HEK293T (cell line): ENCODE results near the gene DOCK9.

Experiments
- CTCF ChIA-PET: fragments of 350-600 bp; formaldehyde crosslinking; extraction: SDS; loops from one replicate; lab custom pipeline; 2021; ENCODE audit warnings: antibody characterized with exemption, inconsistent platforms; lab: Yijun Ruan, JAX
- POLR2A ChIA-PET: fragments of 350-600 bp; formaldehyde crosslinking; extraction: SDS; loops from one replicate; lab custom pipeline; 2020; ENCODE audit warnings: antibody characterized with exemption, inconsistent platforms; lab: Yijun Ruan, JAX
- DNase-seq: peaks from one replicate; pipeline ENCODE4 v3.0.0; 2012; ENCODE audit warnings: mixed read lengths; ENCODE audit errors: extremely low spot score
- ARNT ChIP-seq: fragments of 450-650 bp; IDR thresholded peaks from 2 replicates; pipeline ENCODE4 v1.6.1; 2017; ENCODE audit warnings: mild to moderate bottlenecking
- BHLHE40 ChIP-seq: fragments of 450-650 bp; IDR thresholded peaks from 2 replicates; pipeline ENCODE4 v1.6.1; 2016; ENCODE audit warnings: mild to moderate bottlenecking, moderate library complexity, borderline replicate concordance
- CTBP1 ChIP-seq: fragments of 450-650 bp; IDR thresholded peaks from 2 replicates; pipeline ENCODE4 v1.6.1; 2016; ENCODE audit warnings: borderline replicate concordance
- ELF4 ChIP-seq: fragments of 450-650 bp; IDR thresholded peaks from 2 replicates; pipeline ENCODE4 v1.6.1; 2017; ENCODE audit warnings: antibody characterized with exemption
- FOXA1 ChIP-seq: fragments of 450-650 bp; IDR thresholded peaks from 2 replicates; pipeline ENCODE4 v1.6.1; 2016; ENCODE audit warnings: mild to moderate bottlenecking
- FOXK2 ChIP-seq: fragments of 450-650 bp; IDR thresholded peaks from 2 replicates; pipeline ENCODE4 v1.6.1; 2016; ENCODE audit warnings: mild to moderate bottlenecking
- FOXM1 ChIP-seq: fragments of 450-650 bp; IDR thresholded peaks from 2 replicates; pipeline ENCODE4 v1.6.1; 2017; ENCODE audit warnings: mild to moderate bottlenecking, borderline replicate concordance
- HDGF ChIP-seq: fragments of 450-650 bp; IDR thresholded peaks from 2 replicates; pipeline ENCODE4 v1.6.1; 2017; ENCODE audit warnings: antibody characterized with exemption, borderline replicate concordance
- L3MBTL2 ChIP-seq: fragments of 450-650 bp; conservative IDR thresholded peaks from 2 replicates; pipeline ENCODE4 v1.6.1; 2016; ENCODE audit warnings: mild to moderate bottlenecking
- LEF1 ChIP-seq: fragments of 450-650 bp; IDR thresholded peaks from 2 replicates; pipeline ENCODE4 v1.6.1; 2017; ENCODE audit warnings: mild to moderate bottlenecking, borderline replicate concordance
- NFRKB ChIP-seq: fragments of 450-650 bp; IDR thresholded peaks from 2 replicates; pipeline ENCODE4 v1.6.1; 2016; ENCODE audit warnings: mild to moderate bottlenecking, moderate library complexity
- SP1 ChIP-seq: fragments of 450-650 bp; IDR thresholded peaks from 2 replicates; pipeline ENCODE4 v1.6.1; 2017
- SUZ12 ChIP-seq: fragments of 450-650 bp; IDR thresholded peaks from 2 replicates; pipeline ENCODE4 v1.6.1; 2016; ENCODE audit warnings: mild to moderate bottlenecking
- TARDBP ChIP-seq: fragments of 450-650 bp; IDR thresholded peaks from 2 replicates; pipeline ENCODE4 v1.6.1; 2016
- ZNF384 ChIP-seq: fragments of 450-650 bp; IDR thresholded peaks from 2 replicates; pipeline ENCODE4 v1.6.1; 2016
- TF ChIP-seq, protein P1 (sequence below): fragments of 450-650 bp; IDR thresholded peaks from 2 replicates; pipeline ENCODE4 v1.6.1; 2016

DOCK9 gene

DNA sequence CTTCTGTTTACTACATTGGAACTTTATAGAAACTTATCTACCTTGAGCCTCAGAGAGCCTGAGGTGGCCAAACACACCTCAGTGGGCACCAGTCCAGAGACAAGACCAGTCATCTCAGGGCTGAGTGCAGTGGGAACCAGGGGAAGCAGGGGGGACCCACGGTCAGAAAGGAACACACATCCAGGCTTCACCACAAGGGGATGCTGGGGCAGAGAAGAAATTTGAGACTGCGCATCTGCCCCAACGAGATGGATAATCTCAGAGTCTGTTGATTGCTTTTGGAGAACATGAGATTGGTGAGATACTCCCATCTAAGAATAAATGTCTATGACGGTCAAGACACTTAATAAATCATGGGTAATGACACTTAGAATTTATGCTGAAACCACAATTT is 98.7 kb downstream of the DOCK9 start:
- no peak for TF ChIP-seq BHLHE40
- TF ChIP-seq, protein P1, sequence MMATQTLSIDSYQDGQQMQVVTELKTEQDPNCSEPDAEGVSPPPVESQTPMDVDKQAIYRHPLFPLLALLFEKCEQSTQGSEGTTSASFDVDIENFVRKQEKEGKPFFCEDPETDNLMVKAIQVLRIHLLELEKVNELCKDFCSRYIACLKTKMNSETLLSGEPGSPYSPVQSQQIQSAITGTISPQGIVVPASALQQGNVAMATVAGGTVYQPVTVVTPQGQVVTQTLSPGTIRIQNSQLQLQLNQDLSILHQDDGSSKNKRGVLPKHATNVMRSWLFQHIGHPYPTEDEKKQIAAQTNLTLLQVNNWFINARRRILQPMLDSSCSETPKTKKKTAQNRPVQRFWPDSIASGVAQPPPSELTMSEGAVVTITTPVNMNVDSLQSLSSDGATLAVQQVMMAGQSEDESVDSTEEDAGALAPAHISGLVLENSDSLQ, result 0 out of 2 replicates have a peak, but pooled peaks have one; percentile 4
- ChIA-PET POLR2A (no interaction called here), CTCF (no interaction called here)
- no peak for DNase-seq

DNA sequence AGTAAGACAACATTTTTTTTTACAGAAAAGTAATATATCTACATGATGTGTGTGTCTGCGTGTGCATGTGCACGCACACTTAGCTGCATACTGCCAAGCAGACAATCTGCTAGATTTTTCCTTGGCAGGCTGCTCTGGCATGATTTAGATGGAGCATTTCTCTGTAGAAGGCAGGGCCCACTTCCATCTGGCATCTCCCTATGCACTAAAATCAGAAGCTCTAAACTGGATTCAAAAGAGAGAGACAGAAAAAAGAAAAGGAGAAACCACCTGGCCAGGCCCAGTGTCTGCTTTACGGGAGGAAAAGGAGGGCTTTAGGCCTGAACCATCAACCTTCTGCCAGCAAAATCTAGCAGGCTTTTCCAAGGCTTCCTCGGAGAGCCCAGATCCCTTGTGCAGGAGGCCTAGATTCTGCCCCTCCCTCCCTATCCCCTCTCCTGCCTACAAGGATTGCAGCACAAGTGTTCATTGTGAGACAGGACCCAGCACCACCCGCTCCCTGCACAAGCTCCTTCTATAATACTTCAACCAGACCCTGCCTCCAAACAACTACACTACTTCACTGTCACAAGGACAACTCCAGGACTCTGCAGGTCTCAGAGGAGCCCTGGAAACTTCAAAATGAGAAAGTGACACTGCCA is 99.3 kb downstream of the DOCK9 start:
- TF ChIP-seq LEF1 (no peak), ELF4 (no peak)
- no peak for DNase-seq
- ChIA-PET POLR2A (no interaction called here), CTCF (no interaction called here)

DNA sequence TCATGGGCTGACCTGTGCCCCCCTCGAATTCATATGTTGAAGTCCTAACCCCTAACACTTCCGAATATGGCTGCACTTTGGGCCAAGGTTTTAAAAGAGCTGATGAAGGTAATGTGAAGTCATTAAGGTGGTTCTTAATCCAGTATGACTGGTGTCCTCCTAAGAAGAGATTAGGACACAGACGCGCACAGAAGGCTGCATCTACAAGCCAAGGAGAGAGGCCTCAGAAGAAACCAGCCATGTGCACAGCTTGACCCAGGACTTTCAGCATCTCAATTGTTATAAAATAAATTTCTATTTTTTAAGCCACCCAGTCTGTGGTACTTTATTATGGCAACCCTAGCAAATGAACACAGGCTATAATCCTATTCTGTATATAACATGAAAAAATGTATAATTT is 99.9 kb downstream of the DOCK9 start:
- DNase-seq, result no peak
- POLR2A ChIA-PET, result no interaction called here
- CTCF ChIA-PET, result no interaction called here
- TF ChIP-seq ZNF384 (no peak), HDGF (no peak), SUZ12 (no peak), CTBP1 (no peak), L3MBTL2 (no peak), SP1 (no peak), TARDBP (no peak), FOXA1 (no peak), FOXM1 (no peak), NFRKB (no peak), ELF4 (no peak), BHLHE40 (no peak), FOXK2 (no peak), LEF1 (no peak), ARNT (no peak)
- TF ChIP-seq, protein P1, result no peak

DNA sequence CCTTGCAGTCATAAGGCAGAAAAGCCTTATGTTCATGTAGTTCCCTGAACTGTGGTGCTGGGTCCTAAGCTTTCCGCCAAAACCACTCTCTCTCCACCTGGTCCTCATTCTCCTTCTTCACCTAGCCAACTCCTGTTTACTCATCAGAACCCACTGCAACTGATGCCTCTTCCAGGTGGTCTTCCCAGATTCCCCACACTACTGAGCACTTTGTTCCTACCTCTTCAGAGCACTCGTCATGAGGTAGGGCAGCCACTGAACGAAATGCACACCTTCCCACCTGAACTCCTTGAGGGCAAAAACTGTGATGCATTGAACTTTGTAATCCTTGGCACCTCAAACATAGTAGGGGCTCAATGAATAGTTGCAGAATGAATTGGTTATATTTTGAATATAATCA is 100.4 kb downstream of the DOCK9 start:
- CTCF ChIA-PET, result no interaction called here
- TF ChIP-seq NFRKB (no peak), FOXM1 (no peak), BHLHE40 (no peak), L3MBTL2 (no peak), ARNT (no peak), CTBP1 (no peak), ZNF384 (no peak), TARDBP (no peak), HDGF (no peak), FOXK2 (no peak), SUZ12 (no peak), FOXA1 (no peak), LEF1 (no peak), ELF4 (no peak)
- no peak for DNase-seq
- POLR2A ChIA-PET, result no interaction called here

DNA sequence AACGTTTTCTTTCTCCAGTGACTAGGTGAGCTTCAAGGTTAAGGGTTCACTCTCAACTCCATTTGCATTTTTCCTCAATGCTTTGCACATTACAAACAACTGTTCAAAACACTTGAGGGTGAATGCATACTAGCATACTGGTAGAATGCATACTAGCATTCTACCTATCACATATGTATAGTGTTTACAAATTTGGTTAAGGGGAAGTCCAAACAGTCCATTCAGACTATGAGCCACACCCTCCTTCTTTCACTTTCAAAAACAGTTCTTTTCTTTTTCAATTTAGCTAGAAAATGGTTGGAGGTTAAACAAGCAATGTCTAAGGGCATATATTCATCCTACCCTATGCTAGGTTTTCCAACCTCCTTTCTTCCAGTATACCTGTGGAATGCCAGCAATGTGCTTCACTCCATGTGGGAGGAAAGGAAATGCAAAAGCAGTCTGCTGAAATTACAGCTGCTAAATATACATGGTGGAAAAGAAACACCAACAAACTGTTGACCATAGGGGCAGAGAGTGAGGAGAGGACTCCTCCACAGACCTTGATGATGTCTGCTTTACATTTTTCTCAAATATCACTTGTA is 102.6 kb downstream of the DOCK9 start:
- no peak for TF ChIP-seq CTBP1
- no peak for TF ChIP-seq HDGF
- no peak for TF ChIP-seq BHLHE40
- DNase-seq, result no peak
- CTCF ChIA-PET, result no interaction called here
- POLR2A ChIA-PET, result no interaction called here

DNA sequence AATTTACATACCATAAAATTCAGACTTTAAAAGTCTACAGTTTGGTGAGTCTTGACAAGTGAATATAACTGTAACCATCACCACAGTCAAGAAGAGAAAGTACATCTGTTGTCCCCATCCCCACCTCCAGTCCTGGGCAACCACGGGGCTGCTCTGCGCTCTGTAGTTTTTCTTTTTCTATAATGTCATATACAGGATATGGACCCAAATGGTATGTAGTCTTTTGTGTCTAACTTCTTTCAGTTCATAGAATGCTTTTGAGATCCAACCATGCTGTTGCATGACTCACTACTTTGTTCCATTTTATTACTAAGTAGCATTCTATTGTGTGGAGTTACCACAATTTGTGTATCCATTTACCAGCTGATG is 103.9 kb downstream of the DOCK9 start:
- ChIA-PET CTCF (no interaction called here), POLR2A (no interaction called here)
- TF ChIP-seq, protein P1, result no peak
- TF ChIP-seq FOXA1, result no peak
- TF ChIP-seq ARNT, result no peak
- TF ChIP-seq CTBP1, result no peak
- TF ChIP-seq FOXK2, result no peak
- TF ChIP-seq ELF4, result no peak
- no peak for TF ChIP-seq TARDBP
- DNase-seq, result no peak

DNA sequence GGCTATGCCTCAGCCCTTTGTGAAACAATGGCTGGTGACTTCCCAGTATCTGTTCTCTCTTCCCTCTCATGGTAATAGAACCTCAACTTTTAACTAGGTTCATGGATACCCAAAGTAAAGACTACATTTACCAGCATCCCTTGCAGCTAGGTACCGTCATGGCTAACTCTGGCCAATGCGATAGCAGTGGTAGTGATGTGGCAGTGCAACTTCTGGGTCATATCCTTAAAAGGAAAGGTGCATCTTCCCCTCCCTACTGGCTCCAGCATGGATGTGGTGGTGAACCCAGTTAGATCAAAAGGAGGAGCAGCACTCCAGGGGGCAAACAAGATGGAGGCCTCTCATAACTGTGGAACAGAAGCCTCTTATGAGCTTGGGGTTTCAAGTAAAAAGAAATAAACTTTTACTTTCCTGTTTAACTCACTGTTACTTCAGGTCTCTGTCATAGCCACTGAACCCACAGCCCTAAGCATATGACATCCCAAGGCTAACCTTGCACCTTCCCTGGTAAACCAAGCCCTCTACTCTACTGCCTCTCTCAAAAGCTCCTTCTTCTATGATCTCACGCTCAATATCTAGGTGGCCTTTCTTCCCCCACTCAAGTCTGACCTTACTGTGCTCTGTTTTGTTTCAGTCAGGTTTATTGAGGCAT is 104.4 kb downstream of the DOCK9 start:
- ChIA-PET CTCF (no interaction called here), POLR2A (no interaction called here)
- DNase-seq, result no peak
- TF ChIP-seq TARDBP (no peak), L3MBTL2 (no peak), SP1 (no peak), SUZ12 (no peak), ZNF384 (no peak), ELF4 (no peak), BHLHE40 (no peak), FOXK2 (no peak), NFRKB (no peak), FOXM1 (no peak), HDGF (no peak), ARNT (no peak), CTBP1 (no peak)
- TF ChIP-seq, protein P1, result no peak
